Spleen (tissue), 7 donors: ENCODE results near the gene CD2.

Experiments
- POLR2AphosphoS5 ChIP-seq, 3 donors: sonication (generic); formaldehyde crosslinking; IDR thresholded peaks; one replicate each; pipeline ENCODE4 v1.5.1; 2017; ENCODE audit warnings: antibody characterized with exemption in 3 of 3
- TF ChIP-seq, protein P1 (sequence below), 11 experiments: fragments of 200-600 bp in 7 of 11; fragments of 450-650 bp in 4 of 11; sonication (generic) in 4 of 11; IDR thresholded peaks in 8 of 11; conservative IDR thresholded peaks in 3 of 11; 1 replicate in 7 of 11; 2 replicates in 4 of 11; pipeline versions ENCODE4 v1.4.0 to v1.8.0; 2016 to 2021; ENCODE audit warnings: antibody characterized with exemption in 11 of 11, inconsistent platforms in 4 of 11, mild to moderate bottlenecking in 1 of 11
- donor health status: DM: no; HTN: no; CAD: no; lungs with moderate emphysema.
- donor health status: DM: no; HTN: no; CAD: no.
- donor health status: DM: no; HTN: no; CAD: no.

- TF ChIP-seq, protein P1, sequence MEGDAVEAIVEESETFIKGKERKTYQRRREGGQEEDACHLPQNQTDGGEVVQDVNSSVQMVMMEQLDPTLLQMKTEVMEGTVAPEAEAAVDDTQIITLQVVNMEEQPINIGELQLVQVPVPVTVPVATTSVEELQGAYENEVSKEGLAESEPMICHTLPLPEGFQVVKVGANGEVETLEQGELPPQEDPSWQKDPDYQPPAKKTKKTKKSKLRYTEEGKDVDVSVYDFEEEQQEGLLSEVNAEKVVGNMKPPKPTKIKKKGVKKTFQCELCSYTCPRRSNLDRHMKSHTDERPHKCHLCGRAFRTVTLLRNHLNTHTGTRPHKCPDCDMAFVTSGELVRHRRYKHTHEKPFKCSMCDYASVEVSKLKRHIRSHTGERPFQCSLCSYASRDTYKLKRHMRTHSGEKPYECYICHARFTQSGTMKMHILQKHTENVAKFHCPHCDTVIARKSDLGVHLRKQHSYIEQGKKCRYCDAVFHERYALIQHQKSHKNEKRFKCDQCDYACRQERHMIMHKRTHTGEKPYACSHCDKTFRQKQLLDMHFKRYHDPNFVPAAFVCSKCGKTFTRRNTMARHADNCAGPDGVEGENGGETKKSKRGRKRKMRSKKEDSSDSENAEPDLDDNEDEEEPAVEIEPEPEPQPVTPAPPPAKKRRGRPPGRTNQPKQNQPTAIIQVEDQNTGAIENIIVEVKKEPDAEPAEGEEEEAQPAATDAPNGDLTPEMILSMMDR (IDR thresholded peaks at IDR 0.05 in 8 of 11, conservative IDR thresholded peaks at IDR 0.05 in 3 of 11), result no peak
- TF ChIP-seq POLR2AphosphoS5 (IDR thresholded peaks at IDR 0.05), result no peak
Observed at GRCh38 chr1:116808848-116809508, 54.7 kb downstream of the CD2 start.
